ENCODE results near the gene ELMOD2.
"Not testable (repeated sequence)": the region's sequence is repeated elsewhere in the genome, so short reads cannot be mapped to it uniquely, and the experiment has no call there.

DNA sequence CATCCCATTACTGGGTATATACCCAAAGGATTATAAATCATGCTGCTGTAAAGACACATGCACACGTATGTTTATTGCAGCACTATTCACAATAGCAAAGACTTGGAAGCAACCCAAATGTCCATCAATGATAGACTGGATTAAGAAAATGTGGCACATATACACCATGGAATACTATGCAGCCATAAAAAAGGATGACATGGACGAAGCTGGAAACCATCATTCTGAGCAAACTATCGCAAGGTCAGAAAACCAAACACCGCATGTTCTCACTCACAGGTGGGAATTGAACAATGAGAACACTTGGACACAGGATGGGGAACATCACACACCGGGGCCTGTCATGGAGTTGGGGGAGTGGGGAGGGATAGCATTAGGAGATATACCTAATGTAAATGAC, 10.2 kb upstream of the ELMOD2 start:
- TF ChIP-seq, protein P1, sequence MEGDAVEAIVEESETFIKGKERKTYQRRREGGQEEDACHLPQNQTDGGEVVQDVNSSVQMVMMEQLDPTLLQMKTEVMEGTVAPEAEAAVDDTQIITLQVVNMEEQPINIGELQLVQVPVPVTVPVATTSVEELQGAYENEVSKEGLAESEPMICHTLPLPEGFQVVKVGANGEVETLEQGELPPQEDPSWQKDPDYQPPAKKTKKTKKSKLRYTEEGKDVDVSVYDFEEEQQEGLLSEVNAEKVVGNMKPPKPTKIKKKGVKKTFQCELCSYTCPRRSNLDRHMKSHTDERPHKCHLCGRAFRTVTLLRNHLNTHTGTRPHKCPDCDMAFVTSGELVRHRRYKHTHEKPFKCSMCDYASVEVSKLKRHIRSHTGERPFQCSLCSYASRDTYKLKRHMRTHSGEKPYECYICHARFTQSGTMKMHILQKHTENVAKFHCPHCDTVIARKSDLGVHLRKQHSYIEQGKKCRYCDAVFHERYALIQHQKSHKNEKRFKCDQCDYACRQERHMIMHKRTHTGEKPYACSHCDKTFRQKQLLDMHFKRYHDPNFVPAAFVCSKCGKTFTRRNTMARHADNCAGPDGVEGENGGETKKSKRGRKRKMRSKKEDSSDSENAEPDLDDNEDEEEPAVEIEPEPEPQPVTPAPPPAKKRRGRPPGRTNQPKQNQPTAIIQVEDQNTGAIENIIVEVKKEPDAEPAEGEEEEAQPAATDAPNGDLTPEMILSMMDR (conservative IDR thresholded peaks at IDR 0.05 in 1 of 2, IDR thresholded peaks at IDR 0.05 in 1 of 2; ENCODE audit: extremely low read depth in 1 of 2, insufficient read depth in 1 of 2, low read depth in 1 of 2, low read length in 2 of 2) = not testable (repeated sequence)
- not testable (repeated sequence) for TF ChIP-seq EZH2 (IDR thresholded peaks at IDR 0.05; ENCODE audit: borderline replicate concordance, low read length)

All from mammary epithelial cell (primary cell).